ENCODE measurements around the gene CHMP2A.

DNA sequence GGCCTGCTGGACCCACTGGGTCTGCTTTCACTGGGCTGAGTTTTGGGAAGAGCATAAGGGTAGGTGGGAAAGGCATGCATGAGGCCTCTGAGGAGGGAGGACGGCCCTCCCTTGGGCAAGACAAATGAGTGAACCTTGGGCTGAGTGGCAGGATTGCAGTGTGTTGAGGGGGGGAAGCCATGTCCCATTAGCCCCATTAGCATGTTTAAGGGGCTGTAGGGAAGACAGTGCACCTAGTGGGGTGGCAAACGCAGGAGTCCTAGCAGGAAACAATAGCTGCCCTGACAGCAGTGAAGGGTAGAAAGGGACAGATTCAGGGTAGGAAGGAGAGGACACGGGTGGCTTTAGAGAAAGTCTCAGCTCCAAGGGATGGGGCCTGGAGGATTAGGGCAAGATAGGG, 32.2 kb downstream of the CHMP2A start:
- TF ChIP-seq EZH2phosphoT487 (conservative IDR thresholded peaks at IDR 0.05; ENCODE audit: low read length): no peak
- TF ChIP-seq, protein P1, sequence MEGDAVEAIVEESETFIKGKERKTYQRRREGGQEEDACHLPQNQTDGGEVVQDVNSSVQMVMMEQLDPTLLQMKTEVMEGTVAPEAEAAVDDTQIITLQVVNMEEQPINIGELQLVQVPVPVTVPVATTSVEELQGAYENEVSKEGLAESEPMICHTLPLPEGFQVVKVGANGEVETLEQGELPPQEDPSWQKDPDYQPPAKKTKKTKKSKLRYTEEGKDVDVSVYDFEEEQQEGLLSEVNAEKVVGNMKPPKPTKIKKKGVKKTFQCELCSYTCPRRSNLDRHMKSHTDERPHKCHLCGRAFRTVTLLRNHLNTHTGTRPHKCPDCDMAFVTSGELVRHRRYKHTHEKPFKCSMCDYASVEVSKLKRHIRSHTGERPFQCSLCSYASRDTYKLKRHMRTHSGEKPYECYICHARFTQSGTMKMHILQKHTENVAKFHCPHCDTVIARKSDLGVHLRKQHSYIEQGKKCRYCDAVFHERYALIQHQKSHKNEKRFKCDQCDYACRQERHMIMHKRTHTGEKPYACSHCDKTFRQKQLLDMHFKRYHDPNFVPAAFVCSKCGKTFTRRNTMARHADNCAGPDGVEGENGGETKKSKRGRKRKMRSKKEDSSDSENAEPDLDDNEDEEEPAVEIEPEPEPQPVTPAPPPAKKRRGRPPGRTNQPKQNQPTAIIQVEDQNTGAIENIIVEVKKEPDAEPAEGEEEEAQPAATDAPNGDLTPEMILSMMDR (IDR thresholded peaks at IDR 0.05; ENCODE audit: insufficient read depth, low read length, poor library complexity, severe bottlenecking): no peak

Measured in SU-DHL-6 (cell line).